ENCODE measurements around the gene CHST14. TPM values are rescaled to one million over a fixed set of nuclear protein-coding genes. Genes with fewer than 3 reads are reported as not detected.

The CHST14 gene
- polyA plus RNA-seq, 4 donors = 35.3 to 56.7 (median 38.2) TPM

- DNase-seq (ENCODE audit: low read depth in 4 of 4, low spot score in 3 of 4) = no peak
These were observed 15.4 kb downstream of the CHST14 start for GRCh38 chr15:40486066-40486770.

- DNase-seq (ENCODE audit: low read depth in 4 of 4, low spot score in 3 of 4) = no peak
These were observed 17.3 kb downstream of the CHST14 start for GRCh38 chr15:40487816-40488682.

GRCh38 chr15:40489274-40490175, 18.7 kb downstream of the CHST14 start:
- DNase-seq (ENCODE audit: low read depth in 4 of 4, low spot score in 3 of 4) = no peak

GRCh38 chr15:40493089-40493840, 22.5 kb downstream of the CHST14 start:
- DNase-seq (ENCODE audit: low read depth in 4 of 4, low spot score in 3 of 4) = no peak

GRCh38 chr15:40495516-40495915, 24.7 kb downstream of the CHST14 start:
- DNase-seq (ENCODE audit: low read depth in 4 of 4, low spot score in 3 of 4) = no peak

GRCh38 chr15:40498418-40498817, 27.6 kb downstream of the CHST14 start:
- no peak for DNase-seq (ENCODE audit: low read depth in 4 of 4, low spot score in 3 of 4)

GRCh38 chr15:40498891-40499290, 28.1 kb downstream of the CHST14 start:
- DNase-seq (ENCODE audit: low read depth in 4 of 4, low spot score in 3 of 4) = no peak

GRCh38 chr15:40499931-40500330, 29.1 kb downstream of the CHST14 start:
- DNase-seq (ENCODE audit: low read depth in 4 of 4, low spot score in 3 of 4) = no peak

- DNase-seq (ENCODE audit: low read depth in 4 of 4, low spot score in 3 of 4) = no peak
These were observed 30.0 kb downstream of the CHST14 start for GRCh38 chr15:40500568-40501330.

GRCh38 chr15:40501487-40501886, 30.7 kb downstream of the CHST14 start:
- no peak for DNase-seq (ENCODE audit: low read depth in 4 of 4, low spot score in 3 of 4)

GRCh38 chr15:40506964-40507571, 36.3 kb downstream of the CHST14 start:
- peak in 3 of 4 donors; percentile 64 to 76 (median 66) for DNase-seq (ENCODE audit: low read depth in 4 of 4, low spot score in 3 of 4)

GRCh38 chr15:40508216-40508615, 37.4 kb downstream of the CHST14 start:
- DNase-seq (ENCODE audit: low read depth in 4 of 4, low spot score in 3 of 4) = no peak

GRCh38 chr15:40510201-40510600, 39.4 kb downstream of the CHST14 start:
- no peak for DNase-seq (ENCODE audit: low read depth in 4 of 4, low spot score in 3 of 4)

GRCh38 chr15:40511093-40511471, 40.3 kb downstream of the CHST14 start:
- DNase-seq (ENCODE audit: low read depth in 4 of 4, low spot score in 3 of 4) = peak in 1 of 4 donors; percentile 3

GRCh38 chr15:40511472-40512133, 40.8 kb downstream of the CHST14 start:
- peak in 1 of 4 donors; percentile 26 for DNase-seq (ENCODE audit: low read depth in 4 of 4, low spot score in 3 of 4)

GRCh38 chr15:40512440-40512839, 41.7 kb downstream of the CHST14 start:
- DNase-seq (ENCODE audit: low read depth in 4 of 4, low spot score in 3 of 4) = no peak

GRCh38 chr15:40513609-40514008, 42.8 kb downstream of the CHST14 start:
- no peak for DNase-seq (ENCODE audit: low read depth in 4 of 4, low spot score in 3 of 4)

GRCh38 chr15:40516322-40516721, 45.5 kb downstream of the CHST14 start:
- no peak for DNase-seq (ENCODE audit: low read depth in 4 of 4, low spot score in 3 of 4)

Data from left renal pelvis (tissue), 4 donors.